Upper lobe of left lung (tissue), 4 donors: ENCODE data around the gene SLC18A3.

Experiments used
- CTCF ChIP-seq, 6 experiments: fragments of 450-650 bp in 4 of 6; fragments of 200-600 bp in 2 of 6; sonication (generic) in 2 of 6; IDR thresholded peaks; one replicate each; pipeline ENCODE4 v1.5.1; 2016 to 2019; ENCODE audit warnings: antibody characterized with exemption in 6 of 6
- EP300 ChIP-seq, 4 donors: sonication (generic); formaldehyde crosslinking; IDR thresholded peaks; one replicate each; pipeline ENCODE4 v1.5.1; 2017; ENCODE audit warnings: antibody characterized with exemption in 4 of 4, control low read depth in 2 of 4
- POLR2A ChIP-seq, 4 donors: fragments of 450-650 bp; IDR thresholded peaks; one replicate each; pipeline ENCODE4 v1.5.1; 2016 to 2017; ENCODE audit warnings: antibody characterized with exemption in 4 of 4, mild to moderate bottlenecking in 2 of 4
- POLR2AphosphoS5 ChIP-seq, 2 donors: sonication (generic); formaldehyde crosslinking; IDR thresholded peaks; one replicate each; pipeline ENCODE4 v1.5.1; 2017; ENCODE audit warnings: antibody characterized with exemption in 2 of 2

- no peak for TF ChIP-seq POLR2A (IDR thresholded peaks at IDR 0.05)
- no peak for TF ChIP-seq CTCF (IDR thresholded peaks at IDR 0.05)
- TF ChIP-seq POLR2AphosphoS5 (IDR thresholded peaks at IDR 0.05) = no peak
- no peak for TF ChIP-seq EP300 (IDR thresholded peaks at IDR 0.05)
These were observed 37.4 kb downstream of the SLC18A3 start for GRCh38 chr10:49647554-49647953.
